Testis (tissue), 3 donors: ENCODE data around the gene BAIAP3. TPM values are rescaled to one million over a fixed set of nuclear protein-coding genes. Genes with fewer than 3 reads are reported as not detected.

Experiments
- DNase-seq: peaks from one replicate; pipeline ENCODE4 v3.0.0-alpha.2; 2019
- H3K27ac ChIP-seq, 2 donors: fragments of 200-600 bp; sonication (generic); one replicate each; pipeline ENCODE4 v1.5.1; 2019
- H3K27me3 ChIP-seq: fragments of 200-600 bp; sonication (generic); one replicate; pipeline ENCODE4 v1.5.1; 2019
- H3K36me3 ChIP-seq: fragments of 200-600 bp; sonication (generic); one replicate; pipeline ENCODE4 v1.5.1; 2017; ENCODE audit warnings: low read depth; ENCODE audit errors: missing control alignments
- H3K4me1 ChIP-seq: fragments of 200-600 bp; sonication (generic); one replicate; pipeline ENCODE4 v1.5.1; 2019
- H3K4me3 ChIP-seq, 2 donors: fragments of 200-600 bp; sonication (generic); one replicate each; pipeline ENCODE4 v1.5.1; 2017 to 2019
- H3K9me3 ChIP-seq: fragments of 200-600 bp; sonication (generic); one replicate; pipeline ENCODE4 v1.5.1; 2017
- POLR2A ChIP-seq: fragments of 450-650 bp; IDR thresholded peaks from one replicate; pipeline ENCODE4 v1.6.1; 2017; ENCODE audit warnings: antibody characterized with exemption, mild to moderate bottlenecking, moderate library complexity
- WGBS, 2 donors: methylation state at CpG; one replicate each; pipeline ENCODE4 v1.1.5; 2018; 5-methylcytosine and 5-hydroxymethylcytosine counted together
- intact Hi-C: fragments of 100-400 bp; cut with DNase I; formaldehyde crosslinking; loops from one replicate; pipeline ENCODE4 v1.15.1; 2023; ENCODE audit warnings: low total_unique reads
- polyA plus RNA-seq: library from polyadenylated mRNA; stranded (reverse); fragments of 350-450 nt; fragmentation: Illumina TruSeq; extraction: RNeasy Lipid Tissue Mini Kit (QIAGEN cat#74804); gene quantifications from one replicate; pipeline ENCODE4 v1.2.3, GENCODE V29; 2014; ENCODE audit warnings: low read depth, low replicate concordance; ENCODE audit not compliant: insufficient read depth
- total RNA-seq, 2 donors: library from RNA; depleted of rRNA; stranded (reverse); fragments of >200 nt; gene quantifications; one replicate each; pipeline ENCODE4 v1.2.3, GENCODE V29; 2016
- TF ChIP-seq, protein P1 (sequence below), 3 experiments: fragments of 450-650 bp in 2 of 3; fragments of 200-600 bp in 1 of 3; sonication (generic) in 1 of 3; IDR thresholded peaks; one replicate each; pipeline ENCODE4 v1.5.1; 2016 to 2019; ENCODE audit warnings: antibody characterized with exemption in 3 of 3, mild to moderate bottlenecking in 2 of 3, moderate library complexity in 1 of 3

Gene BAIAP3
- total and polyA plus RNA-seq, 3 donors from 2014 or later = 23.0 to 60.4 (median 29.8) TPM

DNA sequence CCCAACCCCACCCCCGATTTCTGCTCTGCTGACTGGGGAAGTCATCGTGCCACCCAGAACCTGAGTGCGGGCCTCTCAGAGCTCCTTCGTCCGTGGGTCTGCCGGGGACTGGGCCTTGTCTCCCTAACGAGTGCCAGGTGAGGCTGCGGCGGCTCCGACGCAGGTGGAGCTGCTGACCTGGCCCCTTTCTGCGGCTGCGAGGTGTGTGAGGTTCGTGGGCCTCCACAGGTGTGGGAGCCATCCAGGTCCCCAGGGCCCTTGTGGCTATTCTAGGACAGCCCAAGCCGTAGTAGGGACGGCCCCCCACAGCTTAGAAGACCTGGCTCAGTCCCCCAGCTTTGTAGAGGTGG, 21.0 kb upstream of the BAIAP3 start:
- H3K27me3 ChIP-seq = no peaks in the 10 kb centered on the region
- H3K9me3 ChIP-seq = no peaks in the 10 kb centered on the region
- H3K27ac ChIP-seq = no peak overlapping the region
- H3K4me3 ChIP-seq = no peak overlapping the region
- peaks cover 24% of the 10 kb centered on the region for H3K4me1 ChIP-seq
- 62 to 68% methylated on average over 3 to 16 of the region's 16 CpGs for WGBS, 2 donors
- TF ChIP-seq, protein P1, sequence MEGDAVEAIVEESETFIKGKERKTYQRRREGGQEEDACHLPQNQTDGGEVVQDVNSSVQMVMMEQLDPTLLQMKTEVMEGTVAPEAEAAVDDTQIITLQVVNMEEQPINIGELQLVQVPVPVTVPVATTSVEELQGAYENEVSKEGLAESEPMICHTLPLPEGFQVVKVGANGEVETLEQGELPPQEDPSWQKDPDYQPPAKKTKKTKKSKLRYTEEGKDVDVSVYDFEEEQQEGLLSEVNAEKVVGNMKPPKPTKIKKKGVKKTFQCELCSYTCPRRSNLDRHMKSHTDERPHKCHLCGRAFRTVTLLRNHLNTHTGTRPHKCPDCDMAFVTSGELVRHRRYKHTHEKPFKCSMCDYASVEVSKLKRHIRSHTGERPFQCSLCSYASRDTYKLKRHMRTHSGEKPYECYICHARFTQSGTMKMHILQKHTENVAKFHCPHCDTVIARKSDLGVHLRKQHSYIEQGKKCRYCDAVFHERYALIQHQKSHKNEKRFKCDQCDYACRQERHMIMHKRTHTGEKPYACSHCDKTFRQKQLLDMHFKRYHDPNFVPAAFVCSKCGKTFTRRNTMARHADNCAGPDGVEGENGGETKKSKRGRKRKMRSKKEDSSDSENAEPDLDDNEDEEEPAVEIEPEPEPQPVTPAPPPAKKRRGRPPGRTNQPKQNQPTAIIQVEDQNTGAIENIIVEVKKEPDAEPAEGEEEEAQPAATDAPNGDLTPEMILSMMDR (IDR thresholded peaks at IDR 0.05) = no peak
- no peak for TF ChIP-seq POLR2A
- DNase-seq = no peak
- no peaks in the 10 kb centered on the region for H3K36me3 ChIP-seq
- intact Hi-C loops = no loop called here

DNA sequence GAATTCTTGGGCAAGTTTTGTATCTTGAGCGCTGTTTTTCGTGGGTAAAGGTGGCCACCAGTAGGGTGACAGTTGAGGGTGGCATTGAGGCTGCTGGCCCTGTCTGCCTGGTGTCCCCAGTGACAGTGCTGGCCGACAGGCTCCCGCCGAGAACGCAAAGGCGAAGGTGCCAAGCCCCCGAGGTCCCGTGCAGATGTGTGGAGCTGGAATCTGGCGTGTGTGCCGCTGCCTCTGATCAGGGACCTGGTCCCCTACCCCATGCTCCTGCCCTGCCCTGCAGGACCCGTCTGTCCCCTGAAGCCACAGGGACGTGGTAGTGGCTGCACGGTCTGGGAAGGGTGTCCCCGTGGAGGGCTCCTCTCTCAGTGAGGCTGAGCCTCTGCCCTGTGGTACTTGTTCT, 20.5 kb upstream of the BAIAP3 start:
- Histone ChIP-seq H3K36me3 (no peaks in the 10 kb centered on the region), H3K9me3 (no peaks in the 10 kb centered on the region), H3K27ac (no peak overlapping the region), H3K4me1 (peaks cover 24% of the 10 kb centered on the region), H3K27me3 (no peaks in the 10 kb centered on the region), H3K4me3 (no peak overlapping the region)
- 83 to 86% methylated on average over 5 to 15 of the region's 15 CpGs for WGBS, 2 donors
- intact Hi-C loops = no loop called here
- TF ChIP-seq, protein P1 (IDR thresholded peaks at IDR 0.05) = no peak
- no peak for TF ChIP-seq POLR2A
- no peak for DNase-seq

DNA sequence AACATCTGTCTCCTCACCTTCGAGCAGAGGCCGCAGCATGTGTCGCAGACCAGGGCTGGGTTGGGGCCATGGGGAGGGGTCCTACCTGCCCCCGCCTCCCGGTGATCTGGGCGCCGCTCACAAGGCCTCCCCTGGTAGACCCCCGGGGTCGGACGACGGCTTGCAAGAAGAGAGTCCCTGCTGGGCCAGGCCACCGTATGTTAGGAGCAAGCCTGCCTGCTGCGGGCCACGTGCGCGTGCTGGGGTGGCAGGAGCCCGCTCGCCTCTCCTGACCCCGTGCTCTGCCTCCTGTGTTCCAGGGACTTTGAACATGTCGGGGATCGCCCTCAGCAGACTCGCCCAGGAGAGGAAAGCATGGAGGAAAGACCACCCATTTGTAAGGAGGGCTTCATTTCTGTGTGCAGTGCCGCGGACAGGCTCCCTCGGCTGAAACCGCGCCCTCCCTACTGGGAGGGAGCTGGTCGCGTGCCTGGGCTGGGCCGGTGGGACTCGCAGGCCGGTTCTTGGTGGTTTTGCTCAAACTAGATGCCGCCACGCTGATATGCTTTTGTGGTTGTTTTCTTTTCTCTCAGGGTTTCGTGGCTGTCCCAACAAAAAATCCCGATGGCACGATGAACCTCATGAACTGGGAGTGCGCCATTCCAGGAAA, 19.6 kb upstream of the BAIAP3 start:
- H3K9me3 ChIP-seq = no peaks in the 10 kb centered on the region
- H3K4me1 ChIP-seq = peaks cover 24% of the 10 kb centered on the region
- no peaks in the 10 kb centered on the region for H3K27me3 ChIP-seq
- H3K36me3 ChIP-seq = no peaks in the 10 kb centered on the region
- H3K4me3 ChIP-seq = no peak overlapping the region
- WGBS, 2 donors = 89 to 91% methylated on average over 8 to 37 of the region's 38 CpGs
- TF ChIP-seq, protein P1 (IDR thresholded peaks at IDR 0.05) = no peak
- no peak for TF ChIP-seq POLR2A
- H3K27ac ChIP-seq = no peak overlapping the region
- intact Hi-C loops = no loop called here
- no peak for DNase-seq

DNA sequence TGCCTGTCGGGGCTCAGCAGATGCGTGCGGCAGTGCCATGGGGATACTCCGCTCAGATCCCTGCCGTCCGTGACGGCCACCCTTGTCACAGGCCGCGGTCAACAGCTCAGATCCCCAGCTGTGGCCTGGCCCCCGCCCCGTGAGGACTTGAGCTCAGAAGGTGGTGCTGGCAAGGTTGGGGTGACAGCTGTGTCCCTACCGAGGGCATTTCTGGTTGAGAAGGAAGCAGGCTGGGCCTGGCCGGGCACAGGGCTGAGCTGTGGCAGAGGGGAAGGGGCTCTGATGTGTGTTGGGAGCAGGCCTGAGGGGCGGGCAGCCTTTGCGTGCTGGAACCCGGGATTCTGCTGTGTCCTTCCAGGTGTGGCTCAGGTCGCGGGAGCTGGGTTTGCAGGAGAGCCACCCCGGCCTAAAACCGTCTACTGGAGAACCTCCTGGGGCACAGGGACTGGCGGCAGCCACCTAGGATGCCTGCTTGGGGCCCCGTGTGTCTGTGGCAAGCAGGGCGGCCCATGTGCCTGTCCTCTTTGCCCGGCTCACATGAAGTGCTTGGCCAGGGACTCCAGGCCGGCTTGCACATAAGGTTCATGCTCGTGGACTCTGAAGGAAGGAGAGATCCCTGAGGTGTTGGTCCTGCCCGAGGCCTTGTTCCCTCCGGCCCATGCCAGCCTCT, 18.9 kb upstream of the BAIAP3 start:
- intact Hi-C loops = no loop called here
- H3K27ac ChIP-seq = no peak overlapping the region
- no peak overlapping the region for H3K4me3 ChIP-seq
- H3K4me1 ChIP-seq = peaks cover 24% of the 10 kb centered on the region
- no peak for DNase-seq
- 87 to 88% methylated on average over 10 to 28 of the region's 28 CpGs for WGBS, 2 donors
- H3K9me3 ChIP-seq = no peaks in the 10 kb centered on the region
- H3K27me3 ChIP-seq = no peaks in the 10 kb centered on the region
- TF ChIP-seq, protein P1 (IDR thresholded peaks at IDR 0.05) = no peak
- TF ChIP-seq POLR2A = no peak
- H3K36me3 ChIP-seq = no peaks in the 10 kb centered on the region
